ENCODE measurements around the gene DDX54. TPM values are rescaled to one million over a fixed set of nuclear protein-coding genes. Genes with fewer than 3 reads are reported as not detected.

The DDX54 gene
- total RNA-seq, 1 donor: 57.4 TPM

GRCh38 chr12:113191227-113191626, 5.9 kb upstream of the DDX54 start:
- DNase-seq (ENCODE audit: low read depth in 2 of 3, low spot score in 2 of 3): no peak

GRCh38 chr12:113190761-113191160, 5.5 kb upstream of the DDX54 start:
- DNase-seq (ENCODE audit: low read depth in 2 of 3, low spot score in 2 of 3): no peak

- no peak for DNase-seq (ENCODE audit: low read depth in 2 of 3, low spot score in 2 of 3)
These were observed 4.1 kb upstream of the DDX54 start for GRCh38 chr12:113189361-113189760.

- no peak for DNase-seq (ENCODE audit: low read depth in 2 of 3, low spot score in 2 of 3)
These were observed 1.5 kb upstream of the DDX54 start for GRCh38 chr12:113186666-113187325.

- DNase-seq (ENCODE audit: low read depth in 2 of 3, low spot score in 2 of 3): peak in 1 of 3 donors; percentile 40
These were observed 721 bp upstream of the DDX54 start for GRCh38 chr12:113186033-113186365.

GRCh38 chr12:113184900-113185179, 438 bp downstream of the DDX54 start:
- peak; percentile 77 to 93 (median 89) for DNase-seq (ENCODE audit: low read depth in 2 of 3, low spot score in 2 of 3)

- no peak for DNase-seq (ENCODE audit: low read depth in 2 of 3, low spot score in 2 of 3)
These were observed 979 bp downstream of the DDX54 start for GRCh38 chr12:113184098-113184899.

GRCh38 chr12:113183030-113183589, 2.2 kb downstream of the DDX54 start:
- no peak for DNase-seq (ENCODE audit: low read depth in 2 of 3, low spot score in 2 of 3)

- no peak for DNase-seq (ENCODE audit: low read depth in 2 of 3, low spot score in 2 of 3)
These were observed 3.3 kb downstream of the DDX54 start for GRCh38 chr12:113181975-113182374.

- DNase-seq (ENCODE audit: low read depth in 2 of 3, low spot score in 2 of 3): no peak
These were observed 4.9 kb downstream of the DDX54 start for GRCh38 chr12:113180333-113180732.

- DNase-seq (ENCODE audit: low read depth in 2 of 3, low spot score in 2 of 3): no peak
These were observed 6.3 kb downstream of the DDX54 start for GRCh38 chr12:113179023-113179422.

- DNase-seq (ENCODE audit: low read depth in 2 of 3, low spot score in 2 of 3): peak; percentile 54 to 76 (median 59)
These were observed 10.6 kb downstream of the DDX54 start for GRCh38 chr12:113174461-113175384.

GRCh38 chr12:113173081-113173698, 12.1 kb downstream of the DDX54 start:
- no peak for DNase-seq (ENCODE audit: low read depth in 2 of 3, low spot score in 2 of 3)

- DNase-seq (ENCODE audit: low read depth in 2 of 3, low spot score in 2 of 3): no peak
These were observed 13.1 kb downstream of the DDX54 start for GRCh38 chr12:113172185-113172584.

GRCh38 chr12:113171543-113171942, 13.7 kb downstream of the DDX54 start:
- DNase-seq (ENCODE audit: low read depth in 2 of 3, low spot score in 2 of 3): no peak

- no peak for DNase-seq (ENCODE audit: low read depth in 2 of 3, low spot score in 2 of 3)
These were observed 14.4 kb downstream of the DDX54 start for GRCh38 chr12:113170926-113171325.

- no peak for DNase-seq (ENCODE audit: low read depth in 2 of 3, low spot score in 2 of 3)
These were observed 14.8 kb downstream of the DDX54 start for GRCh38 chr12:113170457-113170856.

- DNase-seq (ENCODE audit: low read depth in 2 of 3, low spot score in 2 of 3): no peak
These were observed 15.6 kb downstream of the DDX54 start for GRCh38 chr12:113169697-113170096.

- no peak for DNase-seq (ENCODE audit: low read depth in 2 of 3, low spot score in 2 of 3)
These were observed 17.4 kb downstream of the DDX54 start for GRCh38 chr12:113167868-113168267.

GRCh38 chr12:113165521-113166450, 19.5 kb downstream of the DDX54 start:
- no peak for DNase-seq (ENCODE audit: low read depth in 2 of 3, low spot score in 2 of 3)

Data from hematopoietic multipotent progenitor cell (in vitro differentiated cells).